HG03139 (cell line): ENCODE measurements around the gene ZKSCAN2.

ENCODE experiments used
- ATAC-seq: cut with Tn5 transposase; IDR thresholded peaks from one replicate; pipeline ENCODE4 v1.9.1; 2021; ENCODE audit not compliant: unreplicated experiment

The ZKSCAN2 gene

DNA sequence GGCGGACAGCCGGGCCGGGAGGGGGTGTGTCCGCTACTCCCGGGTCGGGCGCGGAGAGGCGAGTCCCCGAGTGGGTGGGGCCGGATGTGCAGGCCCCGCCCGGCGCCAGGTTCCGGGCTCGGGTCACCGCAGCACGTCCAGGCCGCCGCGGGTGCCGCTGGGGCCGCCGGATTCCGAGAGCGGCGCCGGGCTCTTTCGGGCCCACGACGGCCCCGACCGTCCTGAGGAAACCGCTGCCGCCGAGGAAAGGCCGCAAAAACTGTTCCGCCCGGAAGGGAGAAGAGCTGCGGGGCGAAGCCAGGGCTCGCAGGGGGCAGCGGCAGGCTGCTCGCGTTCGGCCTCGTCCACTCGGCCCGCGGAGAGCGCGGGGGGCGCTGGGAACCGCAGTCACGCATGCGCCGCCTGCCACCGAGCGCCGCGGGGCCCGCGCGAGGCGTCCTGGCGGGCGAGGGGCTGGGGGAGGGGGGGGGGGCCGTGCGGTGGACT, at the start of gene ZKSCAN2:
Gene ZKSCAN2 (minus strand): TSS at position 376 of the 486 bp plus-strand sequence. CDS start 718 bp downstream, outside the sequence.
- peak; percentile 86 for ATAC-seq

DNA sequence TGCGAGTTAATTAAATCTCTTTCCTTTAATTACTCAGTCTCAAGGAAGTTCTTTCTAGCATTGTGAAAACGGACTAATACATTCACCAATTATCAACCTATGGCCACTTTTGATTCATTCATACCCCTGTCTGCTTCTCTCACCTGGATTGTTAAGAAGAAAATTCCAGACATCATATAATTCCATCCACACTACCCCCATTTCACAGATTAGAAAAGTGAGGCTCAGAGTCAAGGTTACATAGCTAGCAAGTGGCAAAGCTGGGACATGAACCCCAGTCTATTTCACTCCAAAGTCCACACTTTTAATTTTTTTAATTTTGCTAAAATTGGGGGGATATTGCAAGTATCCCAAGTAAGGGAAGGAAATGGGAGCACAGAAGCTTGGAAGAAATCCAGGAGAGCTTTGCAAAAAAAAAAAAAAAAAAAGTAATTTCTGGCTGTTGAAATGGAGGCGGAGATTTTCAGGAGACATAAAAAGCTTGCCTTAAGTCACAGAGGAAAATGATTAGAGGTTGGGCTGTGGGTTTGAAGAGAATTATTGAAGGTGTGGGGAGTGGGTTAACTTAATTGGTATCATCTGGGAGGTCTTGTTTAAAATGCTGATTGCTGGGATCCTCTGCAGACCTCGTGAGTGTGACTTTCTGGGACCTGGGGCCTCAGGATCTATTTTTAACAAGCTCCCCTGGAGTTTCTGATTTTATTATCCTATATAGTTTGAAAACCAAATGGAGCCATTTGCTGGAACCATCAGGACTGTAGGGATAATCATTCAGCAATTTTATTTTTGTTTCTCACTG, 42.3 kb upstream of the ZKSCAN2 start:
- no peak for ATAC-seq

DNA sequence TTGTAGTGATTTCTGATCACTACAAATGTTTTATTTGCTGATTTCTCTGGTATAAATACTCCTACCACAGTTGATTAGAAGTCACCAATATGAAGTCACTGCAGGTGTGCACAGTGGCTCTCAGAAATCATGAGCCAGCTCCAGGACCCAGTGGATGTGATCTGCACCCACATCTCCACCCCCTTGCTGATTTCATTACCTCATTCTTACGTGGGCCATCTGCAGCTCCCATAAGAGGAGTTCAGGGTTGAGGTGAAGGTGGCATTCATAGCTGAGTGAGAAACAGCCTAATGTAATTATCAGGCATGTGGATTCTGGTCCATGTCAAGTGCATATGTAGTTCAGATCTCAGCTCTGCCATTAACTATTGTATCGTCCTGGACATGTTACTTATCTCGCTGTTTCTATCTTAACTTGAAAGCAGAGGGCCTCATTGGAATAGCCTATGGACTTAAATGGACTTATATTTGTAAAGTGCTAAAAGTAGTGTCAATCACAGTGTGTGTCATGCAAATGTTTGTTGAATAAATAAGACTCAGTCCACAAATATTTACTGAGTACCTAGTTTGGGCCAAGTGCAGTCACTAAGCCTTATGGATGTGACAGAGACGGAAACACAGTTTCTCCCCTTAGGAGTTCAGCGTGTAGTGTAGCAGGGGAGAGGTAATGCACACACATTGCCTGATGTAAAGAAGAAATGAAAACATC, 40.7 kb upstream of the ZKSCAN2 start:
- no peak for ATAC-seq

DNA sequence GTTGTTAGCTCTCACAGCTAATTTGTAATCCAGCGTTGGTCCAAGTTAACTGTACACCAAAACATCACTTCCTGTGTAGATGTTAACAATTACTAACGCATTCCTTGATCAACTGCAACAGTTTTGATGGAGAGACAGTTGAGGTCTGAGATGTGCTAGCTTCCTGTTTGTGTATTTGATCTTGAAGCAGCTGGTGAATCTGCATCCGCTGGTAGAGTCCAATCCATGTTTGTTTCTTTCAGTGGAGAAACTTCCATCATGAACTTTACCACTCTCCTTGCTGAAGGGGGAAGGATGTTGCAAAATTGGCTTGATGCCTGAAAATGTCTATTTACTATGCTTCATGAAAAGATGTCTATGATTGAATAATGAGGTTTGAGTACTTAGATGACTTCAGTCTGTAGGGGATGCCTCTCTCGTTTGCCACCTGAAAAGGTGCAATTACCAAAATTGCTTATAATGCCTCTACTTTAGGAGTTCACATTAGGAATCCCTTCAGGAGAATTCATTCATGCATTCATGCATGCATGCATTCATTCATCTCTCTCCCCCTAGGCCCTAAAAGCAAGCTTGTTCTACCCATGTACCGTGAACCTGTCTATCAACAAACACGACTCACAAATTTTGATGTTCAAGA, 39.6 kb upstream of the ZKSCAN2 start:
- ATAC-seq: no peak

DNA sequence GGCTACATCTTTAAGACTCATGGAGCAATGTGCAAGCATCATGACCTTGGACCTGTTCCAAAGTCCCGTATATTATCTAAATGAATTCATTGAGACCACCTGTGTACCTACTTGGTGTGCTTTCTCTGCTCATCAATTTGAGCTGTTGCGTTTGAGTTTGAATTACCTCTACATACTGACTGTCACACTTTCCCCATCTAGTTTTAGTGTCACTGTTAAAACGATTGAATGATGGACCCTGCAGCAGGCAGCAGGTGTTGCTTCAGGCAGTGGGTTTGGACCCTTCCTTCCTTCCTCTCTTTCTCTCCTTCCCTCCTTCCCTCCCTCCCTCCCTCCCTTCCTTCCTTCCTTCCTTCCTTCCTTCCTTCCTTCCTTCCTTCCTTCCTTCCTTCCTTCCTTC, 33.9 kb upstream of the ZKSCAN2 start:
- ATAC-seq: no peak

DNA sequence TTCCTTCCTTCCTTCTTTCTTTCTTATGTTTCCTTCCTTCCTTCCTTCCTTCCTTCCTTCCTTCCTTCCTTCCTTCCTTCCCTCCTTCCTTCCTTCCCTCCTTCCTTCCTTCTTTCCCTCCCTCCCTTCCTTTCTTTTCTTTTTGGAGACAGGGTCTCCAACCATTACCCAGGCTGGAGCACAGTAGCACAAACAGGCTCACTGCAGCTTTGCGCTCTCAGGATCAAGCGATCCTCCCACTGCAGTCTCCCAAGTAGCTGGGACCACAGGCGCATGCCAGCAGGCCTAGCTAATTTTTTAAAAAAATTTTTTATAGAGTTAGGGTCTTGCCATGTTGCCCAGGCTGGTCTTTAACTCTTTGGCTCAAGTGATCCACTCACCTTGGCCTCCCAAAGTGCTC, 31.8 kb upstream of the ZKSCAN2 start:
- no peak for ATAC-seq

DNA sequence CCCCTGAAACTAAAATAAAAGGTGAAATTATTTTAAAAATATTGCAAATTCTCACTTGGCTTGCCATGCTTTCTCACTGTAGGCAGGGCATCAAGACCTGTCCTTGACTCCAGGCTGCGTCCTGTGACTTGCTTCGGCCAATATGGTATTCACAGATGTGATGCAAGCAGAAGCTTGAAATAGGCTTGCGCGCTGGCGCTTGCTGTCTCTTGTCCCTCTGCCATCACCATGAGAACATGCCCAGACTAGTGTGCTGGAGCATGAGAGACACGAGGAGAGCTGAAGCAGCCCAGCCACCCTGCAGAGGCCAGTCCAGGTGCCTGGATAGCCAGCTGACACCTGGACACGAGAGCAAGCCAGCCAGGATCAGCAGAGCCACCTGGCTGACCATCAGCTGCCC, 21.8 kb upstream of the ZKSCAN2 start:
- no peak for ATAC-seq

DNA sequence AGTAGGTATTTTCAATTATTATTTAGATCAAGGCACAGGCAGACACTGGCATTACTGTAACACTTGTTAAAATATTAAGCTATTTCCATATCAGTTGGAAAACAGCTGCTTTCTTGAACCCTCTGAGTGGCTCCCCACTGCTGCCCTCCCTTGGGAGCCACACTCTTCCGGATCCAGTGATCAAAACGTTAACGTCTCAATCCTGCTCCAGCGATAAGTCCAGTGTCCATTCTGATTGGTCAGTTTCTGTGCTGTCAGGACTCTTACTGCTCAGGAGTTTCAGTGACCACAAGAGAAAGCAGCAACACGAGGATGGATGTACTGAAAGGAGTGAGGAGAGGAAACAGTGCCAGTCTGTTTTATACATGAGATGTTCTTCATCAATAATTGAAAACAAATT, 13.8 kb upstream of the ZKSCAN2 start:
- ATAC-seq: no peak

DNA sequence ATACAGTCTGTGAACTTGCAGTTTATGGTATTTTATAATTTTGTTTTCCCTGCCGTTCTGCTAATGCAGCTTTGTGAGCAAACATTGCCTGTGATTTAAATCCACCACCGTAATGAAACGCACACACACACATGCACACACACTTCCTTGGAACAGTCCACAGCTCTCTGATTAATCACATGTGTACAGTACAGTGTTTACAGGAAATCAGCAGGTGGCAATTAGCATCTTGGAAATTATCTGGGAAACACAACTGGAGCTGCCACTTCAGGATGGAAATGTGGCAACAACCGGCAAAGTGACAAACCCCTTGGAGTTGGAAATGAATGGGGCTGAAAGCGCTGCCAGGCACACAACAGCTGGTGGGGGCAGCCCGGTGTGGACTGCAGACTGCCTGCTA, 12.9 kb upstream of the ZKSCAN2 start:
- no peak for ATAC-seq

DNA sequence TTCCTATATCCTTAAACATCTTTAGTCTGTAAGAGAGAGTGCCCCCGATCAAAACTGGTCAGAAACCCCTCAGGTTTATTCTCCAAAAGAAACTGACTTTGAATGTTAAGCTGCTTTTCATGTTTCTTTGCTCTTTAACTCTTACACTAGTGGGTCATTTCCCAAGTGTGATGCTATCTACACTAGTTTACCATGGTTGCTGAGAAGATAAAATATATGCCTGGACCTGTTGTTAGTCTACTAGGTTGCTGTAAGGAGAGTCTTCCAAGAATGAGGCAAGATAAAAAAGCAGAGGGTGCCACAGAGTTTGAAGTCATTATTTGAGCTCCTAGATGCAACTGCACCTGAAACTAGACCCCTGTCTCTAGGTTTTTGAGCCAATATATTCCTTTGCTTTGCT, 12.2 kb upstream of the ZKSCAN2 start:
- ATAC-seq: no peak

DNA sequence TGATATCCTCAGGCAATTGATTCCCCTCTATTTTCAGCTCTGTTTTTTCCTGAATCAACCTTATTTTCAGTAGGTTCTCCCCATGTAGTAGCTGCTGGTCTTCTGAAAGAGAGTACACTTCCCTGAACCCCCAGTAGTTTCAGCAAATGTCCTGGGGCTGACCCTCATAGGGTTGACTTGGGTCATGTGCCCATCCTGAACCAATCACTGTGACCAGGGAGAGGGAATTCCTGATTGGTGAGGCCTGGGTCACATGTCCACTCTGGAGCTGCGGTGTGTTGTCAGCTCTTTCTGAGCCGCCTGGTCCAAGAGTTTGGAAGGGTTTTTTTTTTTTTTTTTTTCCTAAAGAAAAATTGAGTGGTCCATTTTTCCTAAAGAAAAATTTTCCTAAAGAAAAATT, 8.3 kb upstream of the ZKSCAN2 start:
- ATAC-seq: no peak

DNA sequence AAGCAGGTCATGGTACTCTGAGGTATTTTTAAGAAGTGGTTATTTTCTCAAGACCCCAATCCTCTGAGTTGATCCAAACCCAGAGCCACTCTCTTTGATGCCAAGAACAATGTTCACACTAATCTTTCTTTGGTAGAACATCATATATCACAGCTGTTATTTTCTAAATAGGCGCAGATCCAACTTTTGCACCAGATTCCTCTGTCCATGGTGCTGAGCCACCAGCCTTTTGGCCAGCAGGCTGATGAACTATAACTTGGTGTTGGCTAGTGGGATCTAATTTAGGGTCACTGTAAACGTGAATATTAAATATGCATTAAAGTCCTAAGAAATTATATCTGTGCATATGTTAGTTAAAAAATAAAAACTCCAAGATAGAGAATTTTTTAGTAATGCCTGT, 7.0 kb upstream of the ZKSCAN2 start:
- ATAC-seq: no peak

DNA sequence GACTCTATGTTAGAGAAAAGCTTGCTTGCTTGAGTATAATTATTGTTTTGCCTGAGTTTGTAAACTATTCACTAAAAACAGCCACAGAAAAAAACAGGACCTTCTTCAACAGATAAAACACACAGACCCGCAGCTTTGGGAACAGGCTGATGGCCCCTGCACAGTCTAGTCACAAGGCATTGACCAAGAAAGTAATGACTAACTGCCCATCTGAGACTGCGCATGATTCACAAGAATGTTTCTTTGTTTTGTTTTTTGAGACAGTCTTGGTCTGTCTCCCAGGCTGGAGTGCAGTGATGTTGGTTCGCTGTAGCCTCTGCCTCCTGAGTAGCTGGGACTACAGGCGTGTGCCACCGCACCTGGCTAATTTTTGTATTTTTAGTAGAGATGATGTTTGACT, 2.8 kb upstream of the ZKSCAN2 start:
- no peak for ATAC-seq

DNA sequence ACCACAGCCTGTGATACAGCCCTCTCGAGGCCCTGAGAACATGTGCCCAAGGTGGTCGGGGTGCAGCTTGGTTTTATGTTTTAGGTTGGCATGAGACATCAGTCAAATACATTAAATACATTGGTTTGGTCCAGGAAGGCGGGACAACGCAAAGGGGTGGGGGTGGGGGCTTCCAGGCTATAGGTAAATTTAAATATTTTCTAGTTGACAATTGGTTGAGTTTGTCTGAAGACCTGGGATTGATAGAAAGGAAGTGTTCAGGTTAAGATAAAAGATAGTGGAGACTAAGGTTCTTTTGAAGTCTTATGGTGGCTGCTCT, 1.2 kb upstream of the ZKSCAN2 start:
- ATAC-seq: no peak

DNA sequence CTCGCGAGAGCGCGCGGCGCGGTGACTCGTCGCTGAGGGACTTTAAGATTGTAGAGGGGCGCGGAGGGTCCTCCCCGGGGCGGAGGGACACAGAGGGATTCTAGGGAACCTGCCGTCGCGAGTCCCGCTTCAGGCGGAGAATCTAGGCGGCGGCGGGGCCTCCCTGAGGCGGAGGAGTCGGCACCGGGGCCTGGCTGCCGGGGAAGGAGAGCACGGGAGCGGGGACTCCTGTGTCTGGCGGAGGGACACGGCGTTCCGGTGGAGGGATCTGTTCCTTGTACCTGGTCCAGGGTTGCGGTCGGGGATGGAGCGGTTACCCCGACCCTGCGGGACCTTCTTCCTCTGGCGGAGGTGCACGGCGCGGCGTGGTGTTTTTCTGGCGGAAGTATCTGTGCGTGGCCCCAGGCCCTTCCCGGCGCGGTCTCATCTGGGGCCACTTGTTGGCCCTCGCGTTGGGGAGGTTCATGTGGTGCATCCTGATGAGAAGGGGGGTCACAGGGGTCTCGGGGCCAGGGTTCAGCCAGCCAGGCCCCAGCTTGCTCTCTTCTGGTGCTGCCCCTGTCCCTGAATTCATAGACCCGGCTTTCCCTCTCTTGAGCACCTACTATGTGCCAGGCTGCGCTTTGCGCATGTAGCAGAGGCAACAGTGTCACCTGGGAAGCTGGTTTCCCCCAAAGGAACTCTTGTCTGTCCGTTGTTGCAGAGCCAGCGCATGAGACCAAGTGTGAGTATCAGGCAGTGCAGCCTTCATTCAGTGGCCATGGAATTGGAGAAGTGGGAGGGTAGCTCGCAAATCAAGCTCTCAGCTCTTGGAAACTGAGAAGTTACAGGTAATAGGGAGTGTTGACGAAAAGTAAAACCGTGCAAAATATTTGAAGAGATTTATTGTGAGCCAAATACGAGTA, 563 bp upstream of the ZKSCAN2 start:
- ATAC-seq: peak; percentile 38

DNA sequence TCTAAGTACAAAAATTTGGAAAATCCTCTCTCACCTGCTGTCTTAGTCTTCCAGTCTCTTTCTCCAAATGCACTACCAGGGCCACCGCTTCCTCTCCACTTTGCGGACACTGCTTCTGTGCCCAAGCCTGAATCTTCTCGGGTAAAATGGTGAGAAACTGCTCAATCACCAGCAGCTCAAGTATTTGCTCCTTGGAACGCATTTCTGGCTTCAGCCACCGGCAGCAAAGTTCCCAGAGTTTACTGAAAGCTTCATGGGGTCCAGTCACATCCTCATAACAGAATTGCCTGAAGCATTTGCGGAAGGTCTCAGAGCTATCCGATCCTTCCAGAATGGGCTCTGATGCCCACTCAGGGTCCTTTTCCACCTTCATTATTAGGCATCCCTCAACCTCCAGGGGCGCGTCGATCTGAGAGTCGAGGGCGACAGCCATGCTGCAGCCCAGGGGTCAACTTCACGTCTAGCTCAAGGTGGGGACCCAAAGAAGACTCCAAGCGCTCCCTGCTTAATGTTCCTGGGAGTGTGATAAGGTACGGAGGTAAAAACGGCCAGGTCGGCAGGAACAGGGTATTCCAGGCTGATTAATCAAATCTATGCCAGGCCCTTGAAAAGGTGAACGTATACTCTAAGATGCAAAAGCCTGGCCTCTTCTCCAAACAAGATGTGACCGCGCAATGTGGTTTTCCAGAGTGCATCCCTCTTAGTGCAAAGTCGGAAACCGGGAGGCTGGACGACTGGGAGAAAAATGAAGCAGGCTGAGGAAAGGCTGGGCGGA, 763 bp downstream of the ZKSCAN2 start:
- peak; percentile 2 for ATAC-seq

DNA sequence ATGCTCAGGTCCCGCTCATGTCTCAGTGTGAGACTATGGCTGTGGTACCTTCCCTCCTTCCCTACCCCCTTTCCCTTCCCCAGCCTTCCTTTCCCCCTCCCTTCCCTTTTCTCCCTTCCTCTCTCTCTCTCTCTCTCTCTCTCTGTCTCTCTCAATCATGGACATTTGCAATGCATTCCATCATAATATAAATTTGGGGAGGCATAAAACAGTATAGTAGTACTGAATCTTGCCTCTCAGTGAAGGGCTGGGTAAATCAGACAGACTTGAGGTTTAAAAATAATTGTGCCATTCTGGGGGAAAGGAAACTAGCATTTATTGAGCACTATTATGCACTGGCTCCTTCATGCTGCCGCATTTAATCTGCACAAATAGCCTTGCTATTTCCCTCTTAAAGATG, 4.3 kb downstream of the ZKSCAN2 start:
- ATAC-seq: no peak

DNA sequence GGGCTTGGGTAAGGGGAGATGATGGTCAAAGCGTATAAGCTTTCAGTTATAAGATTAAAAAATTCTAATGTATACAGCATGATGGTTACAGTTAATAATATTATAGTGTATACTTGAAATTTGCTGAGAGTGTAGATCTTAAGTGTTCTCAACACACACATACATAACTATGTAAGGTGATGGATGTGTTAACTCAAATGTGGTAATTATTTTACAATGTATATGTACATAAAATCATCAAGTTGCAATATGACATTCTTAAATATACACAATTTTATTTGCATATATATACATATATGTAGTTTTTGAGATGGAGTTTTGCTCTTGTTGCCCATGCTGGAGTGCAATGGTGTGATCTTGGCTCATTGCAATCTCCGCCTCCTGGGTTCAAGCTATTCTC, 7.2 kb downstream of the ZKSCAN2 start:
- ATAC-seq: no peak

DNA sequence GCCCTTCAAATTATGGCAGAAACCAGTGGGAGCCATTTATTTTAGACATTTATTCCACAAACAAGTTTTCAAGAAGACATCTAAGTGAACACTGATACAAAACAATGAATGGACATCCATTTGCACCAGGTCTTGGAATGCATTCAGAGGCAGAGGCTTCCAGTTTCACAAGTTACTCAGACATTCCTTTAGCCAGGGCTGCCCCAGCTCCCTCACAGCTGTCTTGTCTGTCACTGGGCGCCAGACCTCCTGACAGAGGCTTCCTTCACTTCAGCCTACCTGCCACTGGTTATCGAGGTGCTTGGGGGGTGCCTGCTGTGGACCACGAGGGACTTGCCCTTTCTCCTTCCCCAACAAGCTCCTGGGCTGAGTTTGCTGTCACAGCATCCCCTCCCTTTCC, 21.7 kb downstream of the ZKSCAN2 start:
- no peak for ATAC-seq

DNA sequence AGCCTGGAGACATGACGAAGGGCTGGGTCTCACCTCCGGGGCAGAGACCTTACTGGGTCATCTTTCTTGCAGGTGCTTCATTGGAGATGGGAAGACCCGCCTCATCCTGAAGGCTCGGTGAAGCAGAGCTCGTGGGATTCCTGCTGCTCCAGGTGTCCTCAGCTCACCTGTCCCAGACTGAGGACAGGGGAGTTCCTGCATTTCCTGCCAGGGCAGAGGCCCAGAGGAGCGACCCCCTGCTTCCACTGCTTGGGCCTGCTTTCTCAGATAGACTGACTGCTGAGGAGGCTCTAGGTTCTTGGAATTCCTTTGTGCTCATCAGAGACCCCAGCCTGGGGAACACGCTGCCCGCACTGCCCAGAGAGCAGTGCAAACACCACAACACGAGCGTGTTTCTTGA, 29.3 kb downstream of the ZKSCAN2 start:
- ATAC-seq: no peak
